ENCODE results near the gene GLYATL3.
"Not testable (repeated sequence)": the region's sequence is repeated elsewhere in the genome, so short reads cannot be mapped to it uniquely, and the experiment has no call there.

GLYATL3 gene

GRCh38 chr6:49462599-49462926 is 37.2 kb upstream of the GLYATL3 start:
- no peak overlapping the region for H3K27ac ChIP-seq (ENCODE audit: low read depth, low read length)
- peak overlapping the region; percentile 98 for H3K4me2 ChIP-seq (ENCODE audit: low read length)
- H2BK5ac ChIP-seq (ENCODE audit: low read length): no peak overlapping the region
- no CpG with 5 or more reads among the region's 7 CpGs for WGBS (ENCODE audit: extremely low coverage, insufficient coverage, low lambda C conversion rate)
- H2AK5ac ChIP-seq (ENCODE audit: low read length): no peak overlapping the region
- H4K8ac ChIP-seq (ENCODE audit: low read depth, low read length): no peak overlapping the region
- no peak overlapping the region for H2BK15ac ChIP-seq (replicated peaks; ENCODE audit: low read depth)
- peaks cover 3% of the 10 kb centered on the region for H3K4me1 ChIP-seq (ENCODE audit: control insufficient read depth, low read depth, low read length)
- H3K79me2 ChIP-seq (ENCODE audit: control insufficient read depth, insufficient read depth, low read length): peaks cover 23% of the 10 kb centered on the region
- H3K9ac ChIP-seq (ENCODE audit: low read length): peak overlapping the region; percentile 79
- no peak overlapping the region for H3K23ac ChIP-seq (ENCODE audit: low read length)
- no peak overlapping the region for H3K18ac ChIP-seq (ENCODE audit: low read length)
- no peaks in the 10 kb centered on the region for H3K36me3 ChIP-seq (ENCODE audit: control insufficient read depth, insufficient read depth, low read length)
- H3K79me1 ChIP-seq (ENCODE audit: low read length): peaks cover 7% of the 10 kb centered on the region
- H3K56ac ChIP-seq (ENCODE audit: low read length): peak overlapping the region; percentile 86
- no peak overlapping the region for H2BK120ac ChIP-seq (ENCODE audit: low read depth, low read length)
- no peak overlapping the region for H4K5ac ChIP-seq (ENCODE audit: low read length)
- no peaks in the 10 kb centered on the region for H3K27me3 ChIP-seq (ENCODE audit: insufficient read depth, low read length, poor library complexity)
- DNase-seq: no peak
- H3K4me3 ChIP-seq (ENCODE audit: low read length): peak overlapping the region; percentile 76
- no peak overlapping the region for H3K4ac ChIP-seq (ENCODE audit: low read depth, low read length)

- Histone ChIP-seq H3K4me3 (ENCODE audit: low read length) (peak within 1 kb of the TSS; percentile 76), H3K36me3 (ENCODE audit: control insufficient read depth, insufficient read depth, low read length) (no peaks in the 10 kb centered on the region), H3K23ac (ENCODE audit: low read length) (no peak within 1 kb of the TSS), H3K9ac (ENCODE audit: low read length) (peak within 1 kb of the TSS; percentile 79), H3K18ac (ENCODE audit: low read length) (no peak within 1 kb of the TSS), H4K8ac (ENCODE audit: low read depth, low read length) (no peak within 1 kb of the TSS), H3K79me2 (ENCODE audit: control insufficient read depth, insufficient read depth, low read length) (peaks cover 23% of the 10 kb centered on the region), H3K79me1 (ENCODE audit: low read length) (peaks cover 9% of the 10 kb centered on the region), H2BK5ac (ENCODE audit: low read length) (no peak within 1 kb of the TSS), H2BK15ac (replicated peaks; ENCODE audit: low read depth) (no peak within 1 kb of the TSS), H3K56ac (ENCODE audit: low read length) (peak within 1 kb of the TSS; percentile 86), H2BK120ac (ENCODE audit: low read depth, low read length) (no peak within 1 kb of the TSS), H3K4me2 (ENCODE audit: low read length) (peak within 1 kb of the TSS; percentile 98), H2AK5ac (ENCODE audit: low read length) (no peak within 1 kb of the TSS), H4K5ac (ENCODE audit: low read length) (no peak within 1 kb of the TSS), H3K4ac (ENCODE audit: low read depth, low read length) (no peak within 1 kb of the TSS), H3K4me1 (ENCODE audit: control insufficient read depth, low read depth, low read length) (peaks cover 3% of the 10 kb centered on the region), H3K27me3 (ENCODE audit: insufficient read depth, low read length, poor library complexity) (no peaks in the 10 kb centered on the region), H3K27ac (ENCODE audit: low read depth, low read length) (no peak within 1 kb of the TSS)
- WGBS (ENCODE audit: extremely low coverage, insufficient coverage, low lambda C conversion rate): no CpG with 5 or more reads among the region's 37 CpGs
- DNase-seq: peak; percentile 98
Observed at GRCh38 chr6:49462927-49463611, 36.7 kb upstream of the GLYATL3 start, which contains the start of the genes CENPQ and MMUT. Gene CENPQ, plus strand, starts transcription at chr6:49463370. Its CDS starts 6,807 bp downstream, at chr6:49470177. Gene MMUT, minus strand, starts transcription at chr6:49463253. Its CDS starts 3,787 bp downstream, at chr6:49459466.

GRCh38 chr6:49463612-49463967 is 36.1 kb upstream of the GLYATL3 start:
- Histone ChIP-seq H2BK120ac (ENCODE audit: low read depth, low read length) (no peak overlapping the region), H3K56ac (ENCODE audit: low read length) (peak overlapping the region; percentile 79), H3K4me3 (ENCODE audit: low read length) (peak overlapping the region; percentile 62)

GRCh38 chr6:49464691-49465090 is 35.0 kb upstream of the GLYATL3 start:
- no peak overlapping the region for H3K4me2 ChIP-seq (ENCODE audit: low read length)
- H3K4me1 ChIP-seq (ENCODE audit: control insufficient read depth, low read depth, low read length): peaks cover 3% of the 10 kb centered on the region
- H4K8ac ChIP-seq (ENCODE audit: low read depth, low read length): no peak overlapping the region
- no peak overlapping the region for H3K18ac ChIP-seq (ENCODE audit: low read length)
- H2BK120ac ChIP-seq (ENCODE audit: low read depth, low read length): no peak overlapping the region
- peaks cover 23% of the 10 kb centered on the region for H3K79me2 ChIP-seq (ENCODE audit: control insufficient read depth, insufficient read depth, low read length)
- DNase-seq: no peak
- H3K9ac ChIP-seq (ENCODE audit: low read length): no peak overlapping the region
- no peaks in the 10 kb centered on the region for H3K27me3 ChIP-seq (ENCODE audit: insufficient read depth, low read length, poor library complexity)
- H3K36me3 ChIP-seq (ENCODE audit: control insufficient read depth, insufficient read depth, low read length): no peaks in the 10 kb centered on the region
- no peak overlapping the region for H3K27ac ChIP-seq (ENCODE audit: low read depth, low read length)
- H2BK5ac ChIP-seq (ENCODE audit: low read length): no peak overlapping the region
- no peak overlapping the region for H3K4ac ChIP-seq (ENCODE audit: low read depth, low read length)
- no peak overlapping the region for H3K4me3 ChIP-seq (ENCODE audit: low read length)
- no peak overlapping the region for H2AK5ac ChIP-seq (ENCODE audit: low read length)
- no peak overlapping the region for H3K23ac ChIP-seq (ENCODE audit: low read length)
- no CpG with 5 or more reads among the region's 2 CpGs for WGBS (ENCODE audit: extremely low coverage, insufficient coverage, low lambda C conversion rate)
- H4K5ac ChIP-seq (ENCODE audit: low read length): no peak overlapping the region
- no peak overlapping the region for H3K56ac ChIP-seq (ENCODE audit: low read length)
- H3K79me1 ChIP-seq (ENCODE audit: low read length): peaks cover 9% of the 10 kb centered on the region
- no peak overlapping the region for H2BK15ac ChIP-seq (replicated peaks; ENCODE audit: low read depth)

More at GRCh38 chr6:49463612-49463967, 36.1 kb upstream of the GLYATL3 start:
- H3K9ac ChIP-seq (ENCODE audit: low read length): peak overlapping the region; percentile 72
- no peaks in the 10 kb centered on the region for H3K27me3 ChIP-seq (ENCODE audit: insufficient read depth, low read length, poor library complexity)
- no peak overlapping the region for H2AK5ac ChIP-seq (ENCODE audit: low read length)
- H3K23ac ChIP-seq (ENCODE audit: low read length): no peak overlapping the region
- no peak overlapping the region for H2BK5ac ChIP-seq (ENCODE audit: low read length)
- WGBS (ENCODE audit: extremely low coverage, insufficient coverage, low lambda C conversion rate): no CpG with 5 or more reads among the region's 4 CpGs
- no peak overlapping the region for H2BK15ac ChIP-seq (replicated peaks; ENCODE audit: low read depth)
- peak overlapping the region; percentile 47 for H3K4me2 ChIP-seq (ENCODE audit: low read length)
- no peak overlapping the region for H4K8ac ChIP-seq (ENCODE audit: low read depth, low read length)
- no peak overlapping the region for H4K5ac ChIP-seq (ENCODE audit: low read length)
- no peak overlapping the region for H3K4ac ChIP-seq (ENCODE audit: low read depth, low read length)
- H3K18ac ChIP-seq (ENCODE audit: low read length): no peak overlapping the region
- DNase-seq: no peak
- no peaks in the 10 kb centered on the region for H3K36me3 ChIP-seq (ENCODE audit: control insufficient read depth, insufficient read depth, low read length)
- peaks cover 3% of the 10 kb centered on the region for H3K4me1 ChIP-seq (ENCODE audit: control insufficient read depth, low read depth, low read length)
- H3K79me1 ChIP-seq (ENCODE audit: low read length): peaks cover 9% of the 10 kb centered on the region
- H3K79me2 ChIP-seq (ENCODE audit: control insufficient read depth, insufficient read depth, low read length): peaks cover 23% of the 10 kb centered on the region
- no peak overlapping the region for H3K27ac ChIP-seq (ENCODE audit: low read depth, low read length)

GRCh38 chr6:49468042-49468441 is 31.7 kb upstream of the GLYATL3 start:
- Histone ChIP-seq H3K9ac (ENCODE audit: low read length) (no peak overlapping the region), H3K4me1 (ENCODE audit: control insufficient read depth, low read depth, low read length) (peaks cover 3% of the 10 kb centered on the region), H4K8ac (ENCODE audit: low read depth, low read length) (no peak overlapping the region), H4K5ac (ENCODE audit: low read length) (no peak overlapping the region), H3K4ac (ENCODE audit: low read depth, low read length) (no peak overlapping the region), H3K4me3 (ENCODE audit: low read length) (no peak overlapping the region), H2BK120ac (ENCODE audit: low read depth, low read length) (no peak overlapping the region), H3K4me2 (ENCODE audit: low read length) (no peak overlapping the region), H3K36me3 (ENCODE audit: control insufficient read depth, insufficient read depth, low read length) (no peaks in the 10 kb centered on the region), H2BK15ac (replicated peaks; ENCODE audit: low read depth) (no peak overlapping the region), H3K56ac (ENCODE audit: low read length) (no peak overlapping the region), H3K27me3 (ENCODE audit: insufficient read depth, low read length, poor library complexity) (no peaks in the 10 kb centered on the region), H3K23ac (ENCODE audit: low read length) (no peak overlapping the region), H3K79me1 (ENCODE audit: low read length) (peaks cover 9% of the 10 kb centered on the region), H3K27ac (ENCODE audit: low read depth, low read length) (no peak overlapping the region), H2BK5ac (ENCODE audit: low read length) (no peak overlapping the region), H3K18ac (ENCODE audit: low read length) (no peak overlapping the region), H2AK5ac (ENCODE audit: low read length) (no peak overlapping the region), H3K79me2 (ENCODE audit: control insufficient read depth, insufficient read depth, low read length) (peaks cover 23% of the 10 kb centered on the region)
- no CpG with 5 or more reads among the region's 9 CpGs for WGBS (ENCODE audit: extremely low coverage, insufficient coverage, low lambda C conversion rate)
- no peak for DNase-seq

GRCh38 chr6:49476564-49476963 is 23.2 kb upstream of the GLYATL3 start:
- not testable (repeated sequence) for H3K4me3 ChIP-seq (ENCODE audit: low read length); H2BK15ac ChIP-seq (replicated peaks; ENCODE audit: low read depth); H3K18ac ChIP-seq (ENCODE audit: low read length); DNase-seq; H2BK5ac ChIP-seq (ENCODE audit: low read length); H3K36me3 ChIP-seq (ENCODE audit: control insufficient read depth, insufficient read depth, low read length); H3K27me3 ChIP-seq (ENCODE audit: insufficient read depth, low read length, poor library complexity); H2AK5ac ChIP-seq (ENCODE audit: low read length); H3K27ac ChIP-seq (ENCODE audit: low read depth, low read length); H4K8ac ChIP-seq (ENCODE audit: low read depth, low read length); H3K79me1 ChIP-seq (ENCODE audit: low read length); H3K9ac ChIP-seq (ENCODE audit: low read length); H3K56ac ChIP-seq (ENCODE audit: low read length); H3K4me1 ChIP-seq (ENCODE audit: control insufficient read depth, low read depth, low read length); H2BK120ac ChIP-seq (ENCODE audit: low read depth, low read length); H4K5ac ChIP-seq (ENCODE audit: low read length); H3K4me2 ChIP-seq (ENCODE audit: low read length); H3K79me2 ChIP-seq (ENCODE audit: control insufficient read depth, insufficient read depth, low read length); H3K23ac ChIP-seq (ENCODE audit: low read length); H3K4ac ChIP-seq (ENCODE audit: low read depth, low read length)
- WGBS (ENCODE audit: extremely low coverage, insufficient coverage, low lambda C conversion rate): no CpG with 5 or more reads among the region's 2 CpGs

Data from mesendoderm (in vitro differentiated cells).